ENCODE measurements around the gene CELF1. TPM values are rescaled to one million over a fixed set of nuclear protein-coding genes. Genes with fewer than 3 reads are reported as not detected.

The CELF1 gene
- total RNA-seq, 3 donors from 2014 or later (not counting 1 experiment from before 2014, with no cell fraction given): 128 to 168 (median 162) TPM

DNA sequence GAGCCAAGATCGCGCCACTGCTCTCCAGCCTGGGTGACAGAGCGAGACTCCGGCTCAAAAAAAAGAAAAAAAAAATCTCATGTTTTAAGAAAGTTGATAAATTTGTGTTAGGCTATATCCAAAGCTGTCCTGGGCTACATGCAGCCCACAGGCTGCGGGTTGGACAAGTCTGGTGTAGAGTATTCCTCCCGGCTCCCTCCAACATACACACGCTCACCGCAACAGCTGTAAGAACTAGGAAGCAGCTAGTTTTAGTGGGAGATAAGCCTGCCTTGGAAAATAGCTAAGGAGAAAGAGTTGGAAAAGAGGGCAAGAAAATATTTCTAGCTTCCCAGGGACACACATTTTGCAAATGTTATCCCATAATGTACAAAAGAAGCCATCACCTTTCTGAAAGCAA is 46.6 kb downstream of the CELF1 start:
- Mint-ChIP-seq H3K27ac (peak overlapping the region; percentile 64 to 76), H3K9me3 (no peaks in the 10 kb centered on the region), H3K4me3 (no peak overlapping the region), H3K36me3 (no peaks in the 10 kb centered on the region), H3K27me3 (ENCODE audit: low read depth in 2 of 2) (no peaks in the 10 kb centered on the region), H3K4me1 (peaks cover 59 to 63% of the 10 kb centered on the region in 2 donors)
- DNase-seq (no peak), ATAC-seq (no peak)
- H3K36me3 ChIP-seq (ENCODE audit: control insufficient read depth, insufficient read depth, low read length): peaks cover 3% of the 10 kb centered on the region
- 99% methylated on average over 5 of the region's 8 CpGs for WGBS (ENCODE audit: insufficient coverage)
- H3K27ac ChIP-seq (ENCODE audit: low read length): no peak overlapping the region
- intact Hi-C loops (cut with micrococcal nuclease): no loop called here
- H3K4me3 ChIP-seq (ENCODE audit: low read length): no peak overlapping the region
- H3K27me3 ChIP-seq (ENCODE audit: control insufficient read depth, insufficient read depth, low read length): no peaks in the 10 kb centered on the region
- H3K4me1 ChIP-seq (ENCODE audit: control insufficient read depth, insufficient read depth, low read length): peaks cover 12% of the 10 kb centered on the region
- no peaks in the 10 kb centered on the region for H3K9me3 ChIP-seq (ENCODE audit: control insufficient read depth, insufficient read depth, low read length)
- TF ChIP-seq, protein P1, sequence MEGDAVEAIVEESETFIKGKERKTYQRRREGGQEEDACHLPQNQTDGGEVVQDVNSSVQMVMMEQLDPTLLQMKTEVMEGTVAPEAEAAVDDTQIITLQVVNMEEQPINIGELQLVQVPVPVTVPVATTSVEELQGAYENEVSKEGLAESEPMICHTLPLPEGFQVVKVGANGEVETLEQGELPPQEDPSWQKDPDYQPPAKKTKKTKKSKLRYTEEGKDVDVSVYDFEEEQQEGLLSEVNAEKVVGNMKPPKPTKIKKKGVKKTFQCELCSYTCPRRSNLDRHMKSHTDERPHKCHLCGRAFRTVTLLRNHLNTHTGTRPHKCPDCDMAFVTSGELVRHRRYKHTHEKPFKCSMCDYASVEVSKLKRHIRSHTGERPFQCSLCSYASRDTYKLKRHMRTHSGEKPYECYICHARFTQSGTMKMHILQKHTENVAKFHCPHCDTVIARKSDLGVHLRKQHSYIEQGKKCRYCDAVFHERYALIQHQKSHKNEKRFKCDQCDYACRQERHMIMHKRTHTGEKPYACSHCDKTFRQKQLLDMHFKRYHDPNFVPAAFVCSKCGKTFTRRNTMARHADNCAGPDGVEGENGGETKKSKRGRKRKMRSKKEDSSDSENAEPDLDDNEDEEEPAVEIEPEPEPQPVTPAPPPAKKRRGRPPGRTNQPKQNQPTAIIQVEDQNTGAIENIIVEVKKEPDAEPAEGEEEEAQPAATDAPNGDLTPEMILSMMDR (IDR thresholded peaks at IDR 0.05): no peak

DNA sequence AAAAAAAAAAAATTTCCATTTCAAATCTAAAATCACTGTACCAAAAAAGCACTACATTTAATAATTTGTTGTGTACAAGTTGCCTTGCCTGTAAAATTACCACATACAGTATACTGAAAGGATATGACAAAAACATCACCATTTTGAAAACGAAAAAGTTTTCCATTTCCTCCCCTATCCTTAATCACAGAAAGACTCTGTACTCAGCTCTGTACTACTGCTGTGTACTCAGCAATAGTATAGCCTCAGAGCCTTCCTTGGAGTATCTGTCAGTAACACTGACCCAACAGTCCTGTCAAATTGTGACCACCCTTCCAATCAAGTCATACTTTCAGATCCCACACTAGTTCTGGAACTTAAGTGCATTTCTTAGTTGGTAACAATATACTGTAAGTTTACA is 48.0 kb downstream of the CELF1 start:
- TF ChIP-seq, protein P1 (IDR thresholded peaks at IDR 0.05): no peak
- H3K4me3 ChIP-seq (ENCODE audit: low read length): no peak overlapping the region
- no peaks in the 10 kb centered on the region for H3K27me3 ChIP-seq (ENCODE audit: control insufficient read depth, insufficient read depth, low read length)
- ATAC-seq: no peak
- H3K27ac Mint-ChIP-seq: no peak overlapping the region
- no peaks in the 10 kb centered on the region for H3K36me3 Mint-ChIP-seq
- WGBS (ENCODE audit: insufficient coverage): 57% methylated on average over 1 of the region's 1 CpG
- no peaks in the 10 kb centered on the region for H3K9me3 Mint-ChIP-seq
- peaks cover 12% of the 10 kb centered on the region for H3K4me1 ChIP-seq (ENCODE audit: control insufficient read depth, insufficient read depth, low read length)
- no peak overlapping the region for H3K4me3 Mint-ChIP-seq
- H3K4me1 Mint-ChIP-seq: peaks cover 62 to 71% of the 10 kb centered on the region in 2 donors
- intact Hi-C loops (cut with micrococcal nuclease): no loop called here
- H3K27ac ChIP-seq (ENCODE audit: low read length): no peak overlapping the region
- no peak for DNase-seq
- peaks cover 1% of the 10 kb centered on the region for H3K36me3 ChIP-seq (ENCODE audit: control insufficient read depth, insufficient read depth, low read length)
- no peaks in the 10 kb centered on the region for H3K9me3 ChIP-seq (ENCODE audit: control insufficient read depth, insufficient read depth, low read length)
- H3K27me3 Mint-ChIP-seq (ENCODE audit: low read depth in 2 of 2): no peaks in the 10 kb centered on the region

DNA sequence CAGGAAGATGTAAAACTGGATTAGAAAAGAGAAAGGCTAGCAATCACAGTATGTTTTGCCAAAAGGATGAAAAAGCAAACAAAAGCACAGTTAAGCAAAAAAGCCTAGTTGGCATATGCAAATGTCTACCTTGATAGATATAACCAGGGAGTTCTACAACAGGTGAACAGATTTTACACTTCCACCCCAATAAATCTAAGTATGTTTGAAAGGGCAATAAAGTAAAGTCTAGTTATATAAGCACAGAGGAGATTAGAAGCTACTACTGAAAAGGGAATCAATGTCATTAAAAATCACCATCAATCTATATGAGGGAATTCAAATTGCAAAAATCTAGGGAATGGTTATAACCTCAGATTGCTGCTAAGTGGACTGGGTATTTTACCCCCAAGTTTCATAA is 49.7 kb downstream of the CELF1 start:
- peaks cover 56 to 70% of the 10 kb centered on the region in 2 donors for H3K4me1 Mint-ChIP-seq
- no peaks in the 10 kb centered on the region for H3K27me3 Mint-ChIP-seq (ENCODE audit: low read depth in 2 of 2)
- no peak overlapping the region for H3K4me3 Mint-ChIP-seq
- peaks cover 4% of the 10 kb centered on the region for H3K4me1 ChIP-seq (ENCODE audit: control insufficient read depth, insufficient read depth, low read length)
- no peaks in the 10 kb centered on the region for H3K9me3 ChIP-seq (ENCODE audit: control insufficient read depth, insufficient read depth, low read length)
- no peaks in the 10 kb centered on the region for H3K27me3 ChIP-seq (ENCODE audit: control insufficient read depth, insufficient read depth, low read length)
- TF ChIP-seq, protein P1 (IDR thresholded peaks at IDR 0.05): no peak
- DNase-seq (no peak), ATAC-seq (no peak)
- intact Hi-C loops (cut with micrococcal nuclease): no loop called here
- H3K36me3 ChIP-seq (ENCODE audit: control insufficient read depth, insufficient read depth, low read length): peaks cover 1% of the 10 kb centered on the region
- H3K36me3 Mint-ChIP-seq: no peaks in the 10 kb centered on the region
- H3K27ac Mint-ChIP-seq: no peak overlapping the region
- no peak overlapping the region for H3K4me3 ChIP-seq (ENCODE audit: low read length)
- H3K27ac ChIP-seq (ENCODE audit: low read length): no peak overlapping the region
- no peaks in the 10 kb centered on the region for H3K9me3 Mint-ChIP-seq

DNA sequence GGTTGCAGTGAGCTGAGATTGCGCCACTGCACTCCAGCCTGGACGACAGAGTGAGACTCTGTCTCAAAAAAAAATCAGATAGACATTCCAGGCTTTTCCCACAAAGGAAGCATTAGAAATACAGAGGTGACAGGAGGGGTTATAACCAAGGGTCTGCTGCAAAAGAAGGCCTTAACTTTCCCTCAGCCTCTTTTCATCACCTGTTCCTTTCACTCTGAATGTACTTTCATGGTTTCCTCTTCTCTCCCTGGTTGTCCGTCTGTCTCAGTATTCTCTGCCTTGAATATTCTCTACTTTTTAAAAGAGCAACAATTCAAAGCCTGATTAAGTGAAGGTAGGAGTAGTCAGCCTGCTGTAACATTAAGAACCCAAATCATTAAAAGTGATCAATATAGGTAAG is 50.2 kb downstream of the CELF1 start:
- intact Hi-C loops (cut with micrococcal nuclease): no loop called here
- Histone ChIP-seq H3K4me1 (ENCODE audit: control insufficient read depth, insufficient read depth, low read length) (peaks cover 4% of the 10 kb centered on the region), H3K9me3 (ENCODE audit: control insufficient read depth, insufficient read depth, low read length) (no peaks in the 10 kb centered on the region), H3K36me3 (ENCODE audit: control insufficient read depth, insufficient read depth, low read length) (peaks cover 1% of the 10 kb centered on the region), H3K27ac (ENCODE audit: low read length) (no peak overlapping the region), H3K27me3 (ENCODE audit: control insufficient read depth, insufficient read depth, low read length) (no peaks in the 10 kb centered on the region), H3K4me3 (ENCODE audit: low read length) (no peak overlapping the region)
- peaks cover 52 to 65% of the 10 kb centered on the region in 2 donors for H3K4me1 Mint-ChIP-seq
- no peak overlapping the region for H3K4me3 Mint-ChIP-seq
- H3K9me3 Mint-ChIP-seq: no peaks in the 10 kb centered on the region
- DNase-seq: no peak
- WGBS (ENCODE audit: insufficient coverage): 90% methylated on average over 2 of the region's 3 CpGs
- H3K36me3 Mint-ChIP-seq: no peaks in the 10 kb centered on the region
- ATAC-seq: no peak
- no peak overlapping the region for H3K27ac Mint-ChIP-seq
- TF ChIP-seq, protein P1 (IDR thresholded peaks at IDR 0.05): no peak
- H3K27me3 Mint-ChIP-seq (ENCODE audit: low read depth in 2 of 2): no peaks in the 10 kb centered on the region
